Adipocyte (in vitro differentiated cells): ENCODE results near the gene APAF1.
"Not testable (repeated sequence)": the region's sequence is repeated elsewhere in the genome, so short reads cannot be mapped to it uniquely, and the experiment has no call there.

Source experiments
- DNase-seq: peaks from one replicate; pipeline ENCODE4 v3.0.0-alpha.2; 2015; ENCODE audit warnings: low read depth
- H3K27me3 ChIP-seq: replicated peaks from 2 replicates; pipeline ENCODE4 v1.7.0; 2013; ENCODE audit warnings: mild to moderate bottlenecking, low read length, moderate library complexity; ENCODE audit not compliant: control insufficient read depth, insufficient read depth
- H3K36me3 ChIP-seq: 2 replicates; pipeline ENCODE4 v1.7.0; 2013; ENCODE audit warnings: low read length, mild to moderate bottlenecking, moderate library complexity; ENCODE audit not compliant: control insufficient read depth, insufficient read depth, severe bottlenecking
- H3K4me1 ChIP-seq: 2 replicates; pipeline ENCODE4 v1.7.0; 2013; ENCODE audit warnings: mild to moderate bottlenecking, low read length, moderate library complexity; ENCODE audit not compliant: control insufficient read depth, insufficient read depth
- H3K4me3 ChIP-seq: 2 replicates; pipeline ENCODE4 v1.7.0; 2013; ENCODE audit warnings: mild to moderate bottlenecking, low read length, moderate library complexity
- H3K9ac ChIP-seq: 2 replicates; pipeline ENCODE4 v1.7.0; 2013; ENCODE audit warnings: mild to moderate bottlenecking, low read length, moderate library complexity
- H3K9me3 ChIP-seq: 2 replicates; pipeline ENCODE4 v1.7.0; 2013; ENCODE audit warnings: mild to moderate bottlenecking, low read length, moderate library complexity; ENCODE audit not compliant: control insufficient read depth

The APAF1 gene

GRCh38 chr12:98748463-98748862, 103.4 kb downstream of the APAF1 start:
- Histone ChIP-seq H3K9ac (no peak overlapping the region), H3K27me3 (peaks cover 19% of the 10 kb centered on the region), H3K36me3 (no peaks in the 10 kb centered on the region), H3K9me3 (no peaks in the 10 kb centered on the region), H3K4me3 (no peak overlapping the region), H3K4me1 (peaks cover 6% of the 10 kb centered on the region)
- DNase-seq: no peak

- Histone ChIP-seq H3K4me3 (no peak overlapping the region), H3K4me1 (peaks cover 8% of the 10 kb centered on the region), H3K36me3 (no peaks in the 10 kb centered on the region), H3K9ac (no peak overlapping the region), H3K9me3 (no peaks in the 10 kb centered on the region), H3K27me3 (peaks cover 19% of the 10 kb centered on the region)
- DNase-seq: no peak
These were observed 105.4 kb downstream of the APAF1 start for GRCh38 chr12:98750511-98750910.

- H3K27me3 ChIP-seq: peaks cover 11% of the 10 kb centered on the region
- no peak overlapping the region for H3K9ac ChIP-seq
- no peaks in the 10 kb centered on the region for H3K36me3 ChIP-seq
- no peaks in the 10 kb centered on the region for H3K9me3 ChIP-seq
- H3K4me1 ChIP-seq: peaks cover 6% of the 10 kb centered on the region
- no peak overlapping the region for H3K4me3 ChIP-seq
- DNase-seq: no peak
These were observed 106.6 kb downstream of the APAF1 start for GRCh38 chr12:98751580-98752115.

GRCh38 chr12:98752726-98753125, 107.6 kb downstream of the APAF1 start:
- no peaks in the 10 kb centered on the region for H3K9me3 ChIP-seq

GRCh38 chr12:98754095-98754494, 109.0 kb downstream of the APAF1 start:
- DNase-seq: peak; percentile 49
- Histone ChIP-seq H3K9ac (no peak overlapping the region), H3K36me3 (no peaks in the 10 kb centered on the region), H3K9me3 (no peaks in the 10 kb centered on the region), H3K4me1 (peaks cover 21% of the 10 kb centered on the region), H3K4me3 (no peak overlapping the region), H3K27me3 (peaks cover 8% of the 10 kb centered on the region)

More at GRCh38 chr12:98752726-98753125, 107.6 kb downstream of the APAF1 start:
- H3K4me3 ChIP-seq: no peak overlapping the region
- H3K4me1 ChIP-seq: peaks cover 13% of the 10 kb centered on the region
- H3K27me3 ChIP-seq: peaks cover 8% of the 10 kb centered on the region
- H3K36me3 ChIP-seq: no peaks in the 10 kb centered on the region
- DNase-seq: peak; percentile 70
- no peak overlapping the region for H3K9ac ChIP-seq

- H3K4me1 ChIP-seq: peaks cover 21% of the 10 kb centered on the region
- not testable (repeated sequence) for H3K9ac ChIP-seq, H3K9me3 ChIP-seq, H3K27me3 ChIP-seq, H3K36me3 ChIP-seq, H3K4me3 ChIP-seq
- peak; percentile 47 for DNase-seq
These were observed 110.8 kb downstream of the APAF1 start for GRCh38 chr12:98755855-98756254.

GRCh38 chr12:98757455-98757854, 112.4 kb downstream of the APAF1 start:
- no peaks in the 10 kb centered on the region for H3K9me3 ChIP-seq
- peaks cover 21% of the 10 kb centered on the region for H3K4me1 ChIP-seq
- no peak overlapping the region for H3K9ac ChIP-seq
- H3K36me3 ChIP-seq: no peaks in the 10 kb centered on the region
- H3K27me3 ChIP-seq: peaks cover 6% of the 10 kb centered on the region
- H3K4me3 ChIP-seq: no peak overlapping the region
- DNase-seq: no peak

- Histone ChIP-seq H3K4me3 (no peak overlapping the region), H3K4me1 (peaks cover 21% of the 10 kb centered on the region)
- DNase-seq: no peak
These were observed 113.2 kb downstream of the APAF1 start for GRCh38 chr12:98758331-98758730.

GRCh38 chr12:98763656-98764055, 118.6 kb downstream of the APAF1 start:
- Histone ChIP-seq H3K36me3 (no peaks in the 10 kb centered on the region), H3K4me1 (no peaks in the 10 kb centered on the region), H3K9me3 (no peaks in the 10 kb centered on the region), H3K4me3 (no peak overlapping the region), H3K9ac (no peak overlapping the region), H3K27me3 (peaks cover 9% of the 10 kb centered on the region)
- no peak for DNase-seq

More at GRCh38 chr12:98758331-98758730, 113.2 kb downstream of the APAF1 start:
- H3K9me3 ChIP-seq: no peaks in the 10 kb centered on the region
- no peak overlapping the region for H3K9ac ChIP-seq
- H3K36me3 ChIP-seq: no peaks in the 10 kb centered on the region
- H3K27me3 ChIP-seq: peaks cover 6% of the 10 kb centered on the region

- H3K36me3 ChIP-seq: no peaks in the 10 kb centered on the region
- no peak overlapping the region for H3K9ac ChIP-seq
- no peak overlapping the region for H3K4me3 ChIP-seq
- DNase-seq: no peak
- H3K9me3 ChIP-seq: no peaks in the 10 kb centered on the region
- peaks cover 4% of the 10 kb centered on the region for H3K4me1 ChIP-seq
- peaks cover 7% of the 10 kb centered on the region for H3K27me3 ChIP-seq
These were observed 122.2 kb downstream of the APAF1 start for GRCh38 chr12:98767248-98767647.

- Histone ChIP-seq H3K4me3 (no peak overlapping the region), H3K9me3 (no peaks in the 10 kb centered on the region), H3K4me1 (peaks cover 4% of the 10 kb centered on the region)
These were observed 124.0 kb downstream of the APAF1 start for GRCh38 chr12:98769068-98769467.

GRCh38 chr12:98770230-98770629, 125.1 kb downstream of the APAF1 start:
- DNase-seq: no peak
- Histone ChIP-seq H3K36me3 (no peaks in the 10 kb centered on the region), H3K4me1 (peaks cover 4% of the 10 kb centered on the region), H3K9ac (no peak overlapping the region), H3K27me3 (no peaks in the 10 kb centered on the region), H3K4me3 (no peak overlapping the region), H3K9me3 (no peaks in the 10 kb centered on the region)

More at GRCh38 chr12:98769068-98769467, 124.0 kb downstream of the APAF1 start:
- Histone ChIP-seq H3K36me3 (no peaks in the 10 kb centered on the region), H3K9ac (no peak overlapping the region), H3K27me3 (peaks cover 2% of the 10 kb centered on the region)
- DNase-seq: no peak
